Activated effector memory CD4-positive, alpha-beta T cell treated with Interleukin-2 at 50 U/mL for 16 hours (primary cell): ENCODE results near the gene MYH14.
"Not testable (repeated sequence)": the region's sequence is repeated elsewhere in the genome, so short reads cannot be mapped to it uniquely, and the experiment has no call there.

Source experiments
- DNase-seq: peaks from one replicate; pipeline ENCODE4 v3.0.0-alpha.2; 2020

The MYH14 gene

DNA sequence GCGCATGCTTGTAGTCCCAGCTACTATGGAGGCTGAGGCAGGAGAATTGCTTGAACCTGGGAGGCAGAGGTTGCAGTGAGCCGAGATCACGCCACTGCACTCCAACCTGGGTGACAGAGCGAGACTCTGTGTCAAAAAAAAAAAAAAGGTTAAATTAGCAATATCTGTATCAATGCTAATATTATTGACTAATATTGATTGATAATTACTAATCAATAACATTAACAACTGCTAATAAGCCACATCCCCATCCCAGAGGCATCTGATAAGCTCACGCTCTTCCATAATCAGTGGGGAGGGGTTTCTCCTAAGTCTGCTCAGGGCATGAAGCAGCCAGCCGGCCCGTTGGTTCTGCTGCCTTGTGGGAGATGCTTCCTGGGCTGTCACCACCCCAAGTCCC lies 24.7 kb downstream of the MYH14 start:
- not testable (repeated sequence) for DNase-seq

DNA sequence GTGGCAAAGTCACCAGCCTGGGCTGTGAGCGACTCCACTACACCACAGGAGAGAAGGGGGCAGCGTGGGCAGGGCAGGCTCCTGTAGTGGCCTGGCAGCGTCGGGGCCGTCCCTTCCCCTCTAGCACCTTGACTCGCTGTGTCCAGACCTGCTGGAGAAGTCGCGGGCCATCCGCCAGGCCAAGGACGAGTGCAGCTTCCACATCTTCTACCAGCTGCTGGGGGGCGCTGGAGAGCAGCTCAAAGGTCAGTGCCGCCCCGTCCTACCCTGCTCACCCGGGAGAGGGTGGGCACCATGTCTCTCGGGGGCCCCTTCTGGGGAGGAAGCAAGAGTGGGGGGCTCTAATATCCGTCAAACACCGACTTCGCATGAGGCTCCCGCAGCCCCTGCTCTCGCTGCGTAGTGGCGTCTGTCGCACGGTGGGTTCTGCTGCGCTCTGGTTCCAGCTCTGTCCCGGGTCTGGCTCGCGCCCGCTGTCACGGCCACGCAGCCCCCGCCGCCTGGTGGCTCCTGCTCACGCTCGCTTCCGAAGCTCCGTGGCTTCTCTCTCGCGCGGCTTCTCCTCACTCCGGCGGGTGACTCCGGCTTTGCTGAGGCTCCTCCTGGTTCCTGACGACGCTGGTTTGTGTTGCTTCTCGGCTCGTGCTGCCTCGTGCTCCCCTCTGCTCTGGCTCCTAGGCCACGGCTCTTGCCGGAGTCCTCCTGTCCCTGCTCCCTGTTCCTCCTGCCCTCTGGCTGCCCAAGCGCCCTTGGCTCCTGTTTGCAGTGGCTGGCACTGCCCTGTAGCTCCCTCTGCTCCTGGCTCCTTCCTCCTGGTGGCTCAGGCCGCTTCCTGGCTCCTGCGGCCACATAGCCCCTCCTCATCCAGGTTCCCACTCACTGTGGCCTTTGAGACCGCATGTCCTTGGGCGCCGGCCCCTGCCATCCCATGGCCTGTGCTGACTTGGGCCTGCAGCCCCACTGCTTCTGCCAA lies 27.2 kb downstream of the MYH14 start:
- DNase-seq = no peak

DNA sequence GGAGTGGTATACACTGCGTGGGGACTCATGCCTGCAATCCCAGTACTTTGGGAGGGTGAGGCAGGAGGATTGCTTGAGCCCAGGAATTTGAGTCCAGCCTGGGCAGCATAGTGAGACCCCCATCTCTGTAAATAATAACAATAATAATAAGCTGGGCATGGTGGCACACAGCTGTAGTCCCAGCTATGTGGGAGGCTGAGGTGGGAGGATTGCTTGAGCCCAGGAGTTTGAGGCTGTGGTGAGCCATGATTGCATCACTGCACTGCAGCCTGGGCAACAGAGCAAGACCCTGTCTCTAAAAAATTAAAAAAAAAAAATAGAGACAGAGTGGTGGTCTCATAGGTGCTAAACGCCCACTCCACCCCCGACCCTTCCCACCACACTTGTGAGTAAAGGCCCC lies 28.0 kb downstream of the MYH14 start:
- DNase-seq = not testable (repeated sequence)

DNA sequence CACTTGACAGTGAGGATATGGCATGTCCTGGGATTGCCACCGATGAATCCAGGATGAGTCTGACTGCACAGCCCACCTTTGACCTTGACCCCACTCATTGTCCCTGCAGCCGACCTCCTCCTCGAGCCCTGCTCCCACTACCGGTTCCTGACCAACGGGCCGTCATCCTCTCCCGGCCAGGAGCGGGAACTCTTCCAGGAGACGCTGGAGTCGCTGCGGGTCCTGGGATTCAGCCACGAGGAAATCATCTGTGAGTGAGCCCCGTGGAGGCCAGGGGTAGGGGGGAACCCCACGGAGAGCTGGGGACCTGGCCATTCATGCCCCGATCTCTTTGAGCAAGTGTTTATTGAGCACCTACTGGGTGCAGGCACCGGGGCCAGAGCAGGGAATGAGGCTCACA lies 28.4 kb downstream of the MYH14 start:
- no peak for DNase-seq

DNA sequence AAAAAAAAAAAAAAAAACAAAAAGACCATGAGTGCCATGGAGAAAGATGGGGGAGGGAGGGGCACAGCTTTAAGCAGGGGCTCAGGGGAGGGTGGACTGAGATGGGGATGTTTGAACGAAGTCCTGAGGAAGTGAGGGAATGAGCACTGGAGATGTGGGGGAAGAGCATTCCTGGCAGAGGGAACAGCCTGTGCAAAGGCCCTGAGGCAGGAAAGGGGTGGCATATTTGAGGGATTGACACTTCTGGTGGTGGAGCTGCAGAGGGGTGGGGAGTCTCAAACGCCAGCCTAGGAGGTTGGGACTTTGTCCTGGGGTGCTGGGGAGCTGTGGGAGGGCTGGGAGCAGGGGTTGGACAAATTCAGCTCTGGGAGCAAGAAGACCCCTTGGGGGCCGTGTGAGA lies 29.2 kb downstream of the MYH14 start:
- no peak for DNase-seq

DNA sequence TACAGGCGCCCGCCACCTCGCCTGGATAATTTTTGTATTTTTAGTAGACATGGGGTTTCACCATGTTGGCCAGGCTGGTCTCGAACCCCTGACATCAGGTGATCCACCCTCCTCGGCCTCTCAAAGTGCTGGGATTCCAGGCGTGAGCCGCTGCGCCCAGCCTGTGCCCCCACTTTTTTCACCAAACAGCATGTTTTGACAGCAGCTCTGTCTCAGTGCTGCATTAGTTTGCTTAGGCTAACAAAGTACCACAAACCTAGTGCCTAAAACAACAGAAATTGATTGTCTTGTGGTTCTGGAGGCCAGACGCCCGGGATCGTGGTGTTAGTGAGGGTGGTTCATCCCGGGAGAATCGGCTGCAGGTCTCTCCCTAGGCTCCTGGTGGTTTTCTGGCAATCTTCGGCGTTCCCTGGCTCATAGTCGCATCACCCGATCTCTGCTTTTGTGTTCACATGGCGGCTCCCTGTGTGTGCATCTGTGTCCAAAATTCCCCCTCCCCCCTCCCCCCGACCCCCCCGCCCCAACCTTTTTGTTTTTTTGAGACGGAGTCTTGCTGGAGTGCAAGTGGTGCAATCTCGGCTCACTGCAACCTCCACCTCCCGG lies 30.0 kb downstream of the MYH14 start:
- DNase-seq = no peak

DNA sequence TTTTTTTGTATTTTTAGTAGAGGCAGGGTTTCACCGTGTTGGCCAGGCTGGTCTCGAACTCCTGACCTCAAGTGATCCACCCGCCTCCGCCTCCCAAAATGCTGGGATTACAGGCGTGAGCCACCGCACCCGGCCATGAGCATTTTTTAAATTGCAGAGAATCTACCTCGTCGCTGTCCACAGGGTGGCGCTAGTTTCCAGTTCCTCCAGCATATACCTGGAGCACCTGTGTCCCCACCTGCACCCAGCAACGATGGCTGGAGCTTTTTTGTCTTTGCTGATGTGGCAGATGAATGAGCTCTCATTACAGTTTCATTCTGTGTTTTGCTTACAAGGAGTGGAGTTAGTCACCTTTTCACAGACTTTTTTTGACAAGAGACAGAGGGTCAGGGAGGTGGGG lies 34.1 kb downstream of the MYH14 start:
- DNase-seq = not testable (repeated sequence)

DNA sequence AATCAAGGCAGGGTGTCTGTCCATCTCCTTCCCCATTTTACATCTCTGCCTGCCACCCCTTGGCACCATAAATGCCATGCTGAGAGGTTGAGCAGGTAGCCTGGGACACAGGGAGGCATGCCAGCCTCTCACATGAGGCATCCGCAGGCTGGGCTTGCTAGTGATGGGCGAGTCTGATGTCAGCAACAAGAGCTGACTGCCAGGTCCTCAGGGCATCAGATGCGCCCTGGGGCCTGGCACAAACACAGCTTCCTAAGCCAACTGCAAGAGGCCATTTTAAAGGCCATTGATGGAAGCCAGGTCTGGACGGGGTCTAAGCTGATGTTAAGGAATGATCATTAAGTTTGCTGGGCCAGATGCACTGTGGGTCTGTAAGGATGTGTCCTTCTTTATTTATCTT lies 34.6 kb downstream of the MYH14 start:
- no peak for DNase-seq

DNA sequence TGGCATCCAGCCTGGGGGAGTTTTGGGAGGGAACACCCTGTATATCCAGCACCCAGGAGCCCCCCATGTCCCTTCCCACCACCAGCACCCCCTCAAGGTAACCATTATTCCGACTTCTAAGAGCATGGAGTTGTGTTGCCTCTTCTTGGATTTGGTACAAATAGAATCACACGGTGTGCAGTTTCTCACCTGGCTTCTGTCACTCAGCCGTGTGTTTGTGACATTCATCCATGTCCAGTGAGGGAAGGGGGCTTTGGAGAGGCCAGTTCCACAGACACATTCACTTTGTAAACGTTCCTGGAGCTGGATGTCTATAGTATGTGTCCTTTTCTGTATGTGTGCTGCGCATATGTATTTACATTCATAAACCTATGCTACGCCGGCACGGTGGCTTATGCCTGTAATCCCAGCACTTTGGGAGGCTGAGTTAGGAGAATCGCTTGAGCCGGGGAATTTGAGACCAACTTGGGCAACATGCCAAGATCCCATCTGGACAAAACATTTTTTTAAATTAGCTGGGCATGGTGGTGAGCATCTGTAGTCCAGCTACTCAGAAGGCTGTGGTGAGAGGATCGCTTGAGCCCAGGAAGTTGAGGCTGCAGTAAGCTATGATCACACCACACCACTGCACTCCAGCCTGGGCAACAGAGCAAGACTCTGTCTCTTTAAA lies 36.6 kb downstream of the MYH14 start:
- no peak for DNase-seq

DNA sequence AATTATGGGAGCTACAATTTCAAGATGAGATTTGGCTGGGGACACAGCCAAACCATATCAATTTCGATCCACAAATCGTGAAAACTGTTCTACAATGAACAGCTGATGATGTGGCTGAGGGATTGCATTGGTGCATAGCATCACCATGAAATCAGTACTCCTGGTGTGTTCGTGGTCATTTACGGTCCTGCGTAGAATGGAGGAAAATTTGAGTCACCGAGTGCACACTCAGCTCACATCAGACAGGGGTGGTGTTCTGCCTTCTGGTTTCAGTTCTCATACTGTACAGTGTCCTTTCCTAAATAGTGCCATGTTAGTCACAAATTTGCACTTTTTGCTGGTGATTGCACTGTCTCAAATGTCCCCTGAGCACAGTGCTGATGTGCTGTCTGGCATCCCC lies 39.2 kb downstream of the MYH14 start:
- DNase-seq = no peak

DNA sequence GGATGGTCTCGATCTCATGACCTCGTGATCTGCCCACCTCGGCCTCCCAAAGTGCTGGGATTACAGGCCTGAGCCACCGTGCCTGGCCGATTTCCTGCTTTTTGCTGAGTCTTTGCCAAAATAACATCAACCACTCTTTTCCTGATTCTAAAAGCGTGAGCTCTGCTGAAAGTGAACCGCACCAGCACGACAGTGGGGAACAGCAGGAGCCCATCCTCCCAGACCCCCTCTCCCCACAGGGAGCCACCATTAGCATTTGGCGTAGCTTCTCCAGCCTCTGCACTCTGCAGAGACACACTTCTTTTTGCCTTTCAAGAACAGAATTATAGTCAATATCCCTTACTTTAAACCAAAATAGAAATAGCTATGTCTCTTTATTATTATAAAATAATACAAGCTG lies 41.3 kb downstream of the MYH14 start:
- DNase-seq = no peak

DNA sequence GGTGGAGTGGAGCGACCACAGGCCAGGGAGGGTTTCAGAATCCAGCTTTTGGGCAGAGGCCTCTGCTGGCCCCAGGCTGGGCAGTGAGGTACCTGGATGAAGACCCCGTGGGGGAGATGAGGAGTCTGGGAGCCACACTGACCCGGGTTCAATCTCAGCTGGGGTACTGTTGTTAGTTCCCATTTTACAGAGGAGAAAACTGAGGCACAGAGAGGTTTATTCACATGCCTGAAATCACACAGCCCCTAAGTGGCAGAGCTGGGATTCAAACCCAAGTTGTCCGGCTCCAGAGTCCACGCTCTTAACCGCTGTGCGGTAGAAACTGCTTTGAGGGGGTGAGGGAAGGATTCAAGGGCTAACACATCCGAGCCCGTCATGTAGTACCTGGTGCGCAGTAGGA lies 45.0 kb downstream of the MYH14 start:
- DNase-seq = no peak

DNA sequence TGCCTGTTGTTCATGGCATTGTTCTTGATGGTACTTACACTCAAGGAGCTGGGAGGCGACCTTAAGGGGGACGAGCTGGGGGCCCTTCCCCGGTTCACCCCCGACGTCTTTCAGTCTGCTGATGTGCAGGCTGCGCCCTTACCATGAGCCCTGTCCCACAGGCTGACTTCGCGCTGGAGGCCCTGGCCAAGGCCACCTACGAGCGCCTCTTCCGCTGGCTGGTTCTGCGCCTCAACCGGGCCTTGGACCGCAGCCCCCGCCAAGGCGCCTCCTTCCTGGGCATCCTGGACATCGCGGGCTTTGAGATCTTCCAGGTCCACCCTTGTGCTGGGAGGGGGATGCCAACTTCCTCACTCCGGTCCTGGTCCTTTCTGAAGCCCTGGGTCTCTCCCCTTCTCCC lies 45.4 kb downstream of the MYH14 start:
- no peak for DNase-seq

DNA sequence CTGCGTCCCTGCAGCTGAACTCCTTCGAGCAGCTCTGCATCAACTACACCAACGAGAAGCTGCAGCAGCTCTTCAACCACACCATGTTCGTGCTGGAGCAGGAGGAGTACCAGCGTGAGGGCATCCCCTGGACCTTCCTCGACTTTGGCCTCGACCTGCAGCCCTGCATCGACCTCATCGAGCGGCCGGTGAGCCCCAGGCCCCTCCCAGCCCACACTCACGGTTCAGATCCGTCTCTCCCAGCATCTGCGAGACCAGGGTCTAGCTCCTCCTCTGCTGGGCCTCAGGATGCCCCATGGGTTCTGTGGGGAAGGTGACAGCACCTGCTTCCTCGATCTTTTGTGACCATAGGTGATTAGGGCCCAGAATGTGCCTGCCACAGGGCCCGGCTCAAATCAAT lies 46.2 kb downstream of the MYH14 start:
- DNase-seq = no peak

DNA sequence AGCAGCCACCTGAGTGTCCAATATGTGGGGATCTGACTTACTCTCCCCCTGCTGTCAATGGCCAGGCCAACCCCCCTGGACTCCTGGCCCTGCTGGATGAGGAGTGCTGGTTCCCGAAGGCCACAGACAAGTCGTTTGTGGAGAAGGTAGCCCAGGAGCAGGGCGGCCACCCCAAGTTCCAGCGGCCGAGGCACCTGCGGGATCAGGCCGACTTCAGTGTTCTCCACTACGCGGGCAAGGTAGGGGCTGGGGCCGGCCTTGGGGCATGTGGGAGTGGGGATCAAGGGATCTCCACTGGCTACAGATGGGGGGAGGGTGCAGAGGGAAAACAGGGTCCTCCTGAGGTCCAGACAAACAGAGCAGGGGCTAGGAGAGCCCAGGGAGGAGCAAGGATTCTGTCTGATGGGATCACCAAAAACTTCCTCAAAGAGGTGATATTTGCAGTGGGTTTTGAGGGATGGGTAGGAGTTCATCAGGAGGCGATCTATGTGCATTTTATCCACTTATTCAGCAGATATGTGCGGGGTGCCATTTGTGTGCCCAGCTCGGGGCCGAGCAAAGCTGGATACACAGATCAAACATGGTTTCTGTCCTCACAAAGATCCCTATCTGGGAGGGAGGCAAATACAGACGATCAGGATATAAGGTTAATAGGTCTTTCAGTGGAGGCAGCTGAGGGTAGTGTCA lies 47.2 kb downstream of the MYH14 start:
- DNase-seq = no peak

DNA sequence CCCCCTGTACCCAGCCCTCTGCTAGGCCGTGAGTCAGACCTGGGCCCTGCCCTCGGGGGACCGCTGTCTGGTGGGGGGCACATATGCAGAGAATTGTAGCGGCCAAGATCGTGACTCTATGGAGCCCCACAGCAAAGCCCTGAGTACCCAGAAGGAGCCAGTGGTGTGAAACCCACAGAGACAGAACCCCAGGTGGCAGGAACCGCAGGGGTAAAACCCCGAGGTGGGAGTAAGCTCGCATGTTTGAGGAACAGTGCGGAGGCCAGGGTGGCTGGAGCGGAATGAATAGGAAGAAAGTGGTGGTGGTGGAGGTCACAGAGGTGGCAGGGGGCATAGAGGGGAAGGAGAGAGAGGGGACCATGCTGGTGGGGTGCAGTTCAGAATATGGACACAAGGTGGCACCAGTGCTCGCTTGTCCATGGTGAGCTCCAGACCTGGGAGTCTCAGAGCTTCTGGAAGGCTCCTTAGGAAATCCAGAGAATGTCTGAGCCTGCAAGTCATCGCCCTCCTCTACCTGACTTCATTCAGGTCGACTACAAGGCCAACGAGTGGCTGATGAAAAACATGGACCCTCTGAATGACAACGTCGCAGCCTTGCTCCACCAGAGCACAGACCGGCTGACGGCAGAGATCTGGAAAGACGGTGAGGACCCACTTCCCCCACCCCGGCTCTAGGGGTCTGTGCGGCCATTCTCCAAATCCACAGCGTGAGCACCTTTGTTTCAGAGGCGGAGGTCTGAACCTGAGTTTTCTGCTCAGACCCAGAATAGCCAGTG lies 48.9 kb downstream of the MYH14 start:
- no peak for DNase-seq

DNA sequence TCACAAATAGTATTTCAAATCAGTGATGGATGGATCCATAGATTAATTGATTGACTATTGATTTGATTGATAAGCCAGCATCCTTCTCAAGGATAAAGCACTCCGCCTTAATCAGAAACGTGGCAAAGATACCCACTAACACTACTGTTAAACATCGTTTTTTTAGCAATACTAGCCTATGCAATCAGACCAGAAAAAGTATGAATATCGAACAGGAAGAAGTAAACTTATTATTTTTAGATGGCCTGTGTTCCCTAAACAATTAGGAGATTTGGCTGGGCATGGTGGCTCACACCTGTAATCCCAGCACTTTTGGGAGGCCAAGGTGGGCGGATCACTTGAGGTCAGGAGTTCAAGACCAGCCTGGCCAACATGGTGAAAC lies 49.5 kb downstream of the MYH14 start:
- no peak for DNase-seq

DNA sequence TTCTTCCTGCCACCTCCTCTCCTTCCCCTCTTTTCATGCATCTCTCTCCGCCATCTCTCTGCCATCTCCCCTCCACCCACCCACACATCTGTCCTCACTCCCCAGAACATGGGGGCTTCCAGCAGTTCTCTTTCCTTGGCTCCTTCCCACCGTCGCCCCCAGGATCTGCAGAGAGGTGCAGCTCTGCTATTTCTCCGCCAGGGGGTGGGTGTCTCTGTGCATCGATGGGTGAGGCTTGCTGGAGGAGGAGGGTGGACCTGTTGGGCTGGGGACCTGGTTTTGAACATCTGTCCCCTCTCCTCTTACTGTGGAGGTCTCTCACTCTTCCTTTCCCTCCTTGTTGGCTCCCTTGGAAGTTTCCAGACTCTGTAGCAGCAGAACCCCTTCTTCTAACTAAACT lies 51.7 kb downstream of the MYH14 start:
- no peak for DNase-seq

DNA sequence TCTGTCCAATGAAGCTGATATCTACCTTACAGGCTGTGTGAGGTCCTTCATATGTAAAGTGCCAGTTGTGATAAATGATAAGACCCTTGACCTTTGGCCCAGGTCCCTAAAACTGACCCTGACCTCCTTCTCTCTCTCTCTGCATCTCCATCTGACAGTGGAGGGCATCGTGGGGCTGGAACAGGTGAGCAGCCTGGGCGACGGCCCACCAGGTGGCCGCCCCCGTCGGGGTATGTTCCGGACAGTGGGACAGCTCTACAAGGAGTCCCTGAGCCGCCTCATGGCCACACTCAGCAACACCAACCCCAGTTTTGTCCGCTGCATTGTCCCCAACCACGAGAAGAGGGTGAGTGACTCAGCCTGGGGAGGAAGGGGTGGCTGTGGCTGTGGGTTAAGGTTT lies 53.7 kb downstream of the MYH14 start:
- no peak for DNase-seq

DNA sequence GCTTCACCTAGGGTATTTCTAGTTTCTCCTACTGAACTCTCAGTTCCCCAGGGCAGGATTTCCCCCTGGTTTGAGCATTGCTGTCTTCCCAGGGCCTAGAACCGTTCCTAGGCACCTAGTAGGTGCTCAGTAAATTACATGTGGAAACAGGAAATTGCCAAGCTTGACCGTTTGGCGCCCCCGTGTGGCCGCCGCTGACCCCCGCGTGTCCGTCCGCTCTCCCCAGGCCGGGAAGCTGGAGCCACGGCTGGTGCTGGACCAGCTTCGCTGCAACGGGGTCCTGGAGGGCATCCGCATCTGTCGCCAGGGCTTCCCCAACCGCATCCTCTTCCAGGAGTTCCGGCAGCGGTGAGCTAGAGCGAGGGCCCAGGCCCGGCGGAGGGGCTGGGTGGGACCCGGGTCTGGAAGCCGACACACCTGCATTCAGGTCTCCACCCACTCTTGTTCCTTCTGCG lies 55.5 kb downstream of the MYH14 start:
- no peak for DNase-seq

DNA sequence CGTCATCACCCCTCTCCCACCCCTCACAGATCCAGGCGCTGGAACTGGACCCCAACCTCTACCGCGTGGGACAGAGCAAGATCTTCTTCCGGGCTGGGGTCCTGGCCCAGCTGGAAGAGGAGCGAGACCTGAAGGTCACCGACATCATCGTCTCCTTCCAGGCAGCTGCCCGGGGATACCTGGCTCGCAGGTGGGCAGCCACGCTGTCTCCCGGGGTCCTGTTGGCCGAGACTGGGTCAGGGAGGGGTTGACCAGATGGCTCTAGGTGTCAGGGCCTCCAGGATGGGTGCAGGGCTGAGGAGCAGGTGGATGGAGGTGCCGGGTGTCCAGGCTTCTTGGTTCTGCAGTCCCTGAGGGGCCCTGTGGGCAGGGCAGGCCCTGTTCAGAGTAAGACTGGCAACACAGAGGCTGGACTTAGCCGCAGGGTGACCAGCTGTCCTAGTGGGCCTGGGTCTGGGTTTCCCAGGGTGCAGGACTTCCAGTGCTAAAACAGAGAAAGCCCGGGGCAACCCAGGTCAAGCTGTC lies 58.1 kb downstream of the MYH14 start:
- DNase-seq = no peak

DNA sequence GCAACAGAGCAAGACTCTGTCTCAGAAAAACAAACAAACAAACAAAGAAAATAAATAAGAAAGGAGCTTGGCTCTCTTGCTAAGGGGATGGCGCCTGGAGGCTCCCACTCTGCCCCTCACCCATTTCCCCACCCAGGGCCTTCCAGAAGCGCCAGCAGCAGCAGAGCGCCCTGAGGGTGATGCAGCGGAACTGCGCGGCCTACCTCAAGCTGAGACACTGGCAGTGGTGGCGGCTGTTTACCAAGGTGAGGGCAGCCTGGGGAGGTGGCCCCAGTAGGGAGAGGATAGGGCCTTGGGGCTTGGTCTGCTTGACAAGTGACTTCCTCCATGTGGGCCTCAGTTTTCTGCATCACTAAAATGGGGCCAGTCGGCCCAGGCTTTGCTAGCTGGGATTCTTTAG lies 59.8 kb downstream of the MYH14 start:
- DNase-seq = no peak
